Measurements from ENCODE around the gene SLC45A1. TPM values are rescaled to one million over a fixed set of nuclear protein-coding genes. Genes with fewer than 3 reads are reported as not detected.

Gene SLC45A1
- total and polyA plus RNA-seq, 2 of the 4 experiments (the other 2 are of a cell fraction), result 0.72 to 3.9 TPM

GRCh38 chr1:8351693-8352470, 34.0 kb downstream of the SLC45A1 start:
- Histone ChIP-seq H3K9me1 (ENCODE audit: insufficient read depth, low read length) (peaks cover 3% of the 10 kb centered on the region; the same call in 1 of the 2 replicates), H3K4ac (ENCODE audit: low read depth, low read length) (peak overlapping the region; percentile 17; the same call in 1 of the 2 replicates), H3K14ac (replicated peaks; ENCODE audit: low read depth, low read length) (no peak overlapping the region), H3K9ac (ENCODE audit: low read depth, low read length) (no peak overlapping the region), H2BK5ac (ENCODE audit: low read depth, low read length, poor library complexity, severe bottlenecking) (no peak overlapping the region), H3K79me1 (ENCODE audit: low read depth in 1 of 2, low read length in 2 of 2) (peaks cover 11 to 35% of the 10 kb centered on the region in 2 experiments; a peak in 3 of 4 replicates), H2BK15ac (ENCODE audit: low read depth, low read length) (no peak overlapping the region), H4K8ac (ENCODE audit: low read depth in 2 of 2, low read length in 2 of 2) (peak overlapping the region in 1 of 2 experiments; percentile 40; a peak in 1 of 4 replicates), H2AFZ (replicated peaks; ENCODE audit: low read length, poor library complexity) (peak overlapping the region; percentile 26), H3K4me1 (ENCODE audit: control insufficient read depth, insufficient read depth, low read length) (peaks cover 13% of the 10 kb centered on the region), H2AK5ac (ENCODE audit: low read depth, low read length) (peak overlapping the region; percentile 10; the same call in 1 of the 2 replicates), H4K20me1 (ENCODE audit: insufficient read depth, low read length) (peaks cover 16% of the 10 kb centered on the region; the same call in 1 of the 2 replicates), H3K9me3 (ENCODE audit: control insufficient read depth, insufficient read depth, low read length) (no peaks in the 10 kb centered on the region), H3K27ac (ENCODE audit: insufficient read depth, low read length) (no peak overlapping the region), H2AK9ac (replicated peaks; ENCODE audit: low read depth, low read length, poor library complexity) (peak overlapping the region; percentile 77), H3K36me3 (ENCODE audit: control insufficient read depth, insufficient read depth, low read length) (peaks cover 42% of the 10 kb centered on the region), H4K5ac (ENCODE audit: low read depth, low read length) (no peak overlapping the region), H3K18ac (ENCODE audit: low read depth, low read length) (no peak overlapping the region), H3K23ac (ENCODE audit: low read depth, low read length) (no peak overlapping the region), H2BK120ac (ENCODE audit: low read depth, low read length) (no peak overlapping the region), H3K27me3 (ENCODE audit: control insufficient read depth, insufficient read depth, low read length) (no peaks in the 10 kb centered on the region), H3K4me3 (ENCODE audit: insufficient read depth, low read depth, low read length) (no peak overlapping the region), H4K91ac (ENCODE audit: insufficient read depth, low read depth, low read length) (no peak overlapping the region; the same call in 1 of the 2 replicates), H3K4me2 (ENCODE audit: low read depth, low read length) (no peak overlapping the region), H3K56ac (ENCODE audit: extremely low read depth, insufficient read depth, low read length) (no peak overlapping the region), H2BK20ac (ENCODE audit: low read depth, low read length) (no peak overlapping the region)
- in situ Hi-C loops (cut with MboI; ENCODE audit: low sequenced_read_pairs), result loop anchor here (5.0 kb wide), 1 partner anchor 375 kb away; no protein-coding TSS in a partner anchor
- DNase-seq, result no peak
- ATAC-seq (ENCODE audit: low read depth), result peak; percentile 28; the same call in 1 of the 2 replicates
- TF ChIP-seq POLR2A (IDR thresholded peaks at IDR 0.05; ENCODE audit: low read depth, low read length) (no peak), RAD21 (IDR thresholded peaks at IDR 0.05; ENCODE audit: low read length) (peak; percentile 48), CTCF (conservative IDR thresholded peaks at IDR 0.05; ENCODE audit: low read depth, low read length) (peak; percentile 48), SMC3 (IDR thresholded peaks at IDR 0.05; ENCODE audit: low read depth, low read length) (peak; percentile 53)
- WGBS, 2 experiments (ENCODE audit: extremely low coverage in 2 of 2, insufficient read length in 1 of 2), result 87% methylated on average over 3 of the region's 13 CpGs; no CpG with 5 or more reads in 1 of the 2 experiments
- intact Hi-C loops (cut with micrococcal nuclease), result no loop called here
- CTCF ChIA-PET, result interaction anchor here (0.6 kb wide), 2 partner anchors 189 to 444 kb away, joined by 3 read pairs; no protein-coding TSS in a partner anchor
- BruUV-seq (replicated peaks), result no TSS peak
- dilution Hi-C loops (cut with HindIII; ENCODE audit: low sequenced_read_pairs, unreplicated experiment), result no loop called here
- POLR2A ChIA-PET (ENCODE audit: unreplicated experiment), result no interaction called here

Measured in IMR-90 (cell line).